ENCODE data around the gene PRDX2.
"Not testable (repeated sequence)": the region's sequence is repeated elsewhere in the genome, so short reads cannot be mapped to it uniquely, and the experiment has no call there.

PRDX2 gene

GRCh38 chr19:12801466-12802266 lies at the start of gene PRDX2, which contains the start of gene THSD8:
Gene PRDX2, minus strand, starts transcription at chr19:12801800. Its CDS starts 539 bp downstream, at chr19:12801261.
Gene THSD8, plus strand, starts transcription at chr19:12802069. Its CDS starts 3 bp downstream, at chr19:12802072.
- peak; percentile 88 for DNase-seq

GRCh38 chr19:12847159-12848139 lies 45.8 kb upstream of the PRDX2 start:
- peak; percentile 99 for DNase-seq

GRCh38 chr19:12846613-12847012 lies 45.0 kb upstream of the PRDX2 start:
- not testable (repeated sequence) for DNase-seq

- DNase-seq = no peak
These were observed 42.6 kb upstream of the PRDX2 start for GRCh38 chr19:12843999-12844732.

GRCh38 chr19:12843328-12843727 lies 41.7 kb upstream of the PRDX2 start:
- DNase-seq = no peak

GRCh38 chr19:12842511-12842910 lies 40.9 kb upstream of the PRDX2 start:
- DNase-seq = no peak

GRCh38 chr19:12841094-12841493 lies 39.5 kb upstream of the PRDX2 start:
- peak; percentile 68 for DNase-seq

- DNase-seq = peak; percentile 87
These were observed 38.8 kb upstream of the PRDX2 start for GRCh38 chr19:12840091-12841079.

- no peak for DNase-seq
These were observed 37.5 kb upstream of the PRDX2 start for GRCh38 chr19:12838886-12839756.

GRCh38 chr19:12838182-12838885 lies 36.7 kb upstream of the PRDX2 start, which contains the start of gene MAST1:
Gene MAST1, plus strand, starts transcription at chr19:12838515. Its CDS starts 58 bp downstream, at chr19:12838573.
- peak; percentile 83 for DNase-seq

- no peak for DNase-seq
These were observed 35.6 kb upstream of the PRDX2 start for GRCh38 chr19:12837225-12837624.

- no peak for DNase-seq
These were observed 34.9 kb upstream of the PRDX2 start for GRCh38 chr19:12836529-12836863.

GRCh38 chr19:12834976-12835757 lies 33.6 kb upstream of the PRDX2 start:
- no peak for DNase-seq

- no peak for DNase-seq
These were observed 33.0 kb upstream of the PRDX2 start, which contains the start of gene RTBDN for GRCh38 chr19:12834566-12834943. Gene RTBDN, minus strand, starts transcription at chr19:12834579. Its CDS starts 4,600 bp downstream, at chr19:12829979.

- peak; percentile 70 for DNase-seq
These were observed 32.4 kb upstream of the PRDX2 start for GRCh38 chr19:12833738-12834565.

GRCh38 chr19:12833418-12833737 lies 31.8 kb upstream of the PRDX2 start:
- DNase-seq = no peak

GRCh38 chr19:12828494-12828893 lies 26.9 kb upstream of the PRDX2 start:
- no peak for DNase-seq

Measured in activated CD8-positive, alpha-beta memory T cell treated with anti-CD3 and anti-CD28 coated beads, Interleukin-2, amount 50 U/mL, for 48 hours (primary cell).